PC-3 (cell line): ENCODE data around the gene SLC15A1. TPM values are rescaled to one million over a fixed set of nuclear protein-coding genes. Genes with fewer than 3 reads are reported as not detected.

Experiments
- ATAC-seq: fragments of 200-7000 bp; cut with Tn5 transposase; 2 replicates; pipeline ENCODE4 v1.9.1; 2020; ENCODE audit warnings: mild to moderate bottlenecking, moderate library complexity
- BruUV-seq: library from RNA; stranded (reverse); fragments of 400-500 nt; replicated peaks from 2 replicates; lab custom pipeline; 2021; lab: Mats Ljungman, UMichigan
- CTCF ChIA-PET: fragments of 300-600 bp; sonication (Branson Sonifier 250); formaldehyde crosslinking; loops from one replicate; lab custom pipeline; 2022; ENCODE audit warnings: antibody characterized with exemption; lab: Charles Lee
- POLR2A ChIA-PET: fragments of 300-600 bp; sonication (Branson Sonifier 250); formaldehyde crosslinking; loops from one replicate; lab custom pipeline; 2022; ENCODE audit warnings: antibody characterized with exemption; ENCODE audit not compliant: unreplicated experiment; lab: Charles Lee
- DNase-seq: peaks from one replicate; pipeline ENCODE4 v3.0.0-alpha.2; 2015
- H2AFZ ChIP-seq: fragments of 300-600 bp; sonication (generic); 2 replicates; pipeline ENCODE4 v1.6.0; 2016; ENCODE audit warnings: antibody characterized with exemption, low read length
- H3F3A ChIP-seq: fragments of 300-600 bp; sonication (generic); one replicate; pipeline ENCODE4 v1.6.0; 2017; ENCODE audit warnings: antibody characterized with exemption, low read length, control low read depth, mild to moderate bottlenecking; ENCODE audit not compliant: unreplicated experiment
- H3K27ac ChIP-seq: fragments of 300-600 bp; sonication (generic); 2 replicates; pipeline ENCODE4 v1.5.1; 2016; ENCODE audit warnings: mild to moderate bottlenecking, low read length
- H3K27me3 ChIP-seq: fragments of 300-600 bp; sonication (generic); 2 replicates; pipeline ENCODE4 v1.6.1; 2016; ENCODE audit warnings: low read length, mixed read lengths
- H3K36me3 ChIP-seq: fragments of 300-600 bp; sonication (generic); 2 replicates; pipeline ENCODE4 v1.6.1; 2016; ENCODE audit warnings: low read depth, mixed run types, low read length, mixed read lengths
- H3K4me1 ChIP-seq: fragments of 300-600 bp; sonication (generic); 2 replicates; pipeline ENCODE4 v1.5.1; 2016; ENCODE audit warnings: low read length; ENCODE audit not compliant: insufficient read depth
- H3K4me2 ChIP-seq: fragments of 300-600 bp; sonication (generic); 2 replicates; pipeline ENCODE4 v1.6.0; 2016; ENCODE audit warnings: low read length
- H3K4me3 ChIP-seq: fragments of 300-600 bp; sonication (generic); 2 replicates; pipeline ENCODE4 v1.5.1; 2016; ENCODE audit warnings: mild to moderate bottlenecking, low read length, mixed read lengths
- H3K79me2 ChIP-seq: fragments of 300-600 bp; sonication (generic); 2 replicates; pipeline ENCODE4 v1.6.1; 2017; ENCODE audit warnings: low read length, mixed read lengths
- H3K9ac ChIP-seq: fragments of 300-600 bp; sonication (generic); 2 replicates; pipeline ENCODE4 v1.6.0; 2016; ENCODE audit warnings: mild to moderate bottlenecking, low read length
- H3K9me2 ChIP-seq: fragments of 300-600 bp; sonication (generic); replicated peaks from 2 replicates; pipeline ENCODE4 v1.6.1; 2016; ENCODE audit warnings: mixed run types, low read length, mixed read lengths
- H3K9me3 ChIP-seq: fragments of 300-600 bp; sonication (generic); 2 replicates; pipeline ENCODE4 v1.6.1; 2016; ENCODE audit warnings: low read length, mixed read lengths
- H4K20me1 ChIP-seq: fragments of 300-600 bp; sonication (generic); 2 replicates; pipeline ENCODE4 v1.6.1; 2016; ENCODE audit warnings: low read length, mixed read lengths
- CTCF ChIP-seq: fragments of 300-600 bp; sonication (generic); conservative IDR thresholded peaks from 2 replicates; pipeline ENCODE4 v1.5.1; 2017; ENCODE audit warnings: antibody characterized with exemption, low read depth, mild to moderate bottlenecking, low read length
- EZH2 ChIP-seq: fragments of 300-600 bp; sonication (generic); IDR thresholded peaks from one replicate; pipeline ENCODE4 v1.6.1; 2017; ENCODE audit warnings: antibody characterized with exemption, mild to moderate bottlenecking, low read length; ENCODE audit not compliant: unreplicated experiment
- EZH2phosphoT487 ChIP-seq: fragments of 300-600 bp; sonication (generic); IDR thresholded peaks from 2 replicates; pipeline ENCODE4 v1.6.1; 2018; ENCODE audit warnings: mild to moderate bottlenecking, antibody characterized with exemption, low read length, borderline replicate concordance
- intact Hi-C: fragments of 100-400 bp; cut with micrococcal nuclease; formaldehyde crosslinking; loops from 2 replicates; pipeline ENCODE4 v1.9.0; 2023
- total RNA-seq: library from RNA; depleted of rRNA; stranded (reverse); fragments of >200 nt; gene quantifications from 2 replicates; pipeline ENCODE4 v1.2.3, GENCODE V29; 2014

Gene SLC15A1
- total RNA-seq, 1 experiment from 2014 or later, result 1.7 TPM

GRCh38 chr13:98765996-98766519, 13.6 kb upstream of the SLC15A1 start:
- ChIA-PET CTCF (interaction anchor here (0.6 to 1.1 kb wide), 3 partner anchors 12 to 541 kb away, joined by 3 to 4 read pairs (median 3); no protein-coding TSS in a partner anchor), POLR2A (no interaction called here)
- BruUV-seq, result no TSS peak
- H3K9me3 ChIP-seq, result no peaks in the 10 kb centered on the region
- H3K79me2 ChIP-seq, result no peaks in the 10 kb centered on the region
- H3K27ac ChIP-seq, result no peak overlapping the region
- H3K9ac ChIP-seq, result no peak overlapping the region
- intact Hi-C loops, result no loop called here
- no peaks in the 10 kb centered on the region for H3K36me3 ChIP-seq
- H3F3A ChIP-seq, result no peaks in the 10 kb centered on the region
- ATAC-seq (no peak; the same call in 1 of the 2 replicates), DNase-seq (no peak)
- H2AFZ ChIP-seq, result peak overlapping the region; percentile 76
- no peaks in the 10 kb centered on the region for H3K27me3 ChIP-seq
- no peaks in the 10 kb centered on the region for H3K4me1 ChIP-seq
- no peaks in the 10 kb centered on the region for H3K9me2 ChIP-seq
- H4K20me1 ChIP-seq, result no peaks in the 10 kb centered on the region
- TF ChIP-seq CTCF (no peak), EZH2 (no peak), EZH2phosphoT487 (no peak)
- peak overlapping the region; percentile 29 for H3K4me3 ChIP-seq
- H3K4me2 ChIP-seq, result peak overlapping the region; percentile 61

GRCh38 chr13:98761986-98762616, 9.6 kb upstream of the SLC15A1 start:
- Histone ChIP-seq H3K9ac (no peak overlapping the region), H3K27ac (no peak overlapping the region), H3K9me3 (no peaks in the 10 kb centered on the region), H3K79me2 (no peaks in the 10 kb centered on the region), H3F3A (no peaks in the 10 kb centered on the region), H3K36me3 (no peaks in the 10 kb centered on the region), H3K4me2 (no peak overlapping the region), H3K4me1 (no peaks in the 10 kb centered on the region), H2AFZ (0 out of 2 replicates have a peak overlapping the region, but pooled peaks have one; percentile 6), H3K4me3 (no peak overlapping the region), H4K20me1 (no peaks in the 10 kb centered on the region), H3K9me2 (no peaks in the 10 kb centered on the region), H3K27me3 (no peaks in the 10 kb centered on the region)
- no TSS peak for BruUV-seq
- DNase-seq (no peak), ATAC-seq (no peak)
- POLR2A ChIA-PET, result no interaction called here
- CTCF ChIA-PET, result no interaction called here
- intact Hi-C loops, result no loop called here
- no peak for TF ChIP-seq EZH2
- no peak for TF ChIP-seq CTCF
- no peak for TF ChIP-seq EZH2phosphoT487
